Sigmoid colon (tissue), 7 donors: ENCODE results near the gene CEP126. TPM values are rescaled to one million over a fixed set of nuclear protein-coding genes. Genes with fewer than 3 reads are reported as not detected.

ENCODE experiments used
- DNase-seq: peaks from one replicate; pipeline ENCODE4 v3.0.0-alpha.2; 2019
- H3K27ac ChIP-seq, 4 donors: fragments of 200-600 bp; sonication (generic); one replicate each; pipeline ENCODE4 v1.5.1; 2016 to 2019; ENCODE audit warnings: mild to moderate bottlenecking in 1 of 4
- H3K27me3 ChIP-seq, 3 donors: fragments of 200-600 bp; sonication (generic); one replicate each; pipeline ENCODE4 v1.5.1; 2019; ENCODE audit warnings: mild to moderate bottlenecking in 1 of 3
- H3K36me3 ChIP-seq, 4 donors: fragments of 200-600 bp; sonication (generic); one replicate each; pipeline ENCODE4 v1.5.1; 2016 to 2019
- H3K4me1 ChIP-seq, 4 donors: fragments of 200-600 bp; sonication (generic); one replicate each; pipeline ENCODE4 v1.5.1; 2017 to 2019
- H3K4me3 ChIP-seq, 4 donors: fragments of 200-600 bp; sonication (generic); one replicate each; pipeline ENCODE4 v1.5.1; 2017 to 2019; ENCODE audit warnings: mild to moderate bottlenecking in 2 of 4, moderate library complexity in 1 of 4
- H3K9me3 ChIP-seq, 4 donors: fragments of 200-600 bp in 3 of 4; sonication (generic) in 3 of 4; one replicate each; pipeline versions ENCODE4 v1.5.1 to v1.6.1; 2013 to 2019
- EP300 ChIP-seq, 4 donors: sonication (generic); formaldehyde crosslinking; IDR thresholded peaks; one replicate each; pipeline ENCODE4 v1.6.1; 2017; ENCODE audit warnings: antibody characterized with exemption in 4 of 4
- POLR2A ChIP-seq, 2 donors: fragments of 450-650 bp; IDR thresholded peaks; one replicate each; pipeline ENCODE4 v1.6.1; 2016; ENCODE audit warnings: antibody characterized with exemption in 2 of 2, mild to moderate bottlenecking in 2 of 2, moderate library complexity in 2 of 2
- POLR2AphosphoS5 ChIP-seq, 4 donors: sonication (generic); formaldehyde crosslinking; IDR thresholded peaks; one replicate each; pipeline ENCODE4 v1.6.1; 2017; ENCODE audit warnings: antibody characterized with exemption in 4 of 4
- WGBS, 2 donors: extraction: QIAGEN DNeasy Blood & Tissue Kit; methylation state at CpG; one replicate each; pipeline ENCODE4 v1.1.7; 2013; 5-methylcytosine and 5-hydroxymethylcytosine counted together
- intact Hi-C: fragments of 100-400 bp; cut with DNase I; formaldehyde crosslinking; loops from one replicate; pipeline ENCODE4 v1.15.1; 2023
- polyA plus RNA-seq, 3 donors: library from polyadenylated mRNA; stranded (reverse); fragments of 200-250 nt; gene quantifications; one replicate each; pipeline ENCODE4 v1.2.3, GENCODE V29; 2013
- total RNA-seq, 4 donors: library from RNA; depleted of rRNA; stranded (reverse); fragments of >200 nt; gene quantifications; one replicate each; pipeline ENCODE4 v1.1.0, GENCODE V29; 2016
- TF ChIP-seq, protein P1 (sequence below), 4 experiments: fragments of 450-650 bp in 3 of 4; fragments of 200-600 bp in 1 of 4; IDR thresholded peaks; one replicate each; pipeline ENCODE4 v1.5.1; 2016 to 2019; ENCODE audit warnings: antibody characterized with exemption in 4 of 4, mild to moderate bottlenecking in 3 of 4, moderate library complexity in 2 of 4
- donor health status: healthy with polysubstance abuse.
- donor health status: Bipolar disorder and iron deficiency.
- donor health status: healthy.

The CEP126 gene
- total and polyA plus RNA-seq, 7 donors = 1.2 to 15.5 (median 3.7) TPM

DNA sequence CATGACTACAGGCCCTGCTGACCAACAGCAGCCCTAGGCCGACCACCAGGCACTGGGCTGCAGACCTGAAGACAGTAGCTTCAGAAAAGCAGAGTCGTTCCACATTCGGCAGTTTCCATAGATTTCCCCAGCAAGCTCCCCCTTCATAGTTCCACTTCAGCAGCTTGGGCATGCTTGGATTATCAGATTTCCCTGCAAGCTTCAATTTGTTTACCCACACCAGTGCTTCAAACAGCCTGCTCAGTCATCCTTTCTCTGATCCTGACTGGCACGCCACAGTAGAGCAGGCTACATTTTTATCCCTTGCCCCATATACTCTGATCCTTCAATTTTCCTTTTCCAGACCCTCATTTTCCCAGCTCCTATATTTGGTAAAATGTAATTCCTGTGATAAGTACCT, 81.3 kb downstream of the CEP126 start:
- H3K27me3 ChIP-seq = no peaks in the 10 kb centered on the region
- intact Hi-C loops = no loop called here
- TF ChIP-seq, protein P1, sequence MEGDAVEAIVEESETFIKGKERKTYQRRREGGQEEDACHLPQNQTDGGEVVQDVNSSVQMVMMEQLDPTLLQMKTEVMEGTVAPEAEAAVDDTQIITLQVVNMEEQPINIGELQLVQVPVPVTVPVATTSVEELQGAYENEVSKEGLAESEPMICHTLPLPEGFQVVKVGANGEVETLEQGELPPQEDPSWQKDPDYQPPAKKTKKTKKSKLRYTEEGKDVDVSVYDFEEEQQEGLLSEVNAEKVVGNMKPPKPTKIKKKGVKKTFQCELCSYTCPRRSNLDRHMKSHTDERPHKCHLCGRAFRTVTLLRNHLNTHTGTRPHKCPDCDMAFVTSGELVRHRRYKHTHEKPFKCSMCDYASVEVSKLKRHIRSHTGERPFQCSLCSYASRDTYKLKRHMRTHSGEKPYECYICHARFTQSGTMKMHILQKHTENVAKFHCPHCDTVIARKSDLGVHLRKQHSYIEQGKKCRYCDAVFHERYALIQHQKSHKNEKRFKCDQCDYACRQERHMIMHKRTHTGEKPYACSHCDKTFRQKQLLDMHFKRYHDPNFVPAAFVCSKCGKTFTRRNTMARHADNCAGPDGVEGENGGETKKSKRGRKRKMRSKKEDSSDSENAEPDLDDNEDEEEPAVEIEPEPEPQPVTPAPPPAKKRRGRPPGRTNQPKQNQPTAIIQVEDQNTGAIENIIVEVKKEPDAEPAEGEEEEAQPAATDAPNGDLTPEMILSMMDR (IDR thresholded peaks at IDR 0.05) = no peak
- no peak for TF ChIP-seq POLR2A (IDR thresholded peaks at IDR 0.05)
- no peak for TF ChIP-seq POLR2AphosphoS5 (IDR thresholded peaks at IDR 0.05)
- no peak for TF ChIP-seq EP300 (IDR thresholded peaks at IDR 0.05)
- H3K27ac ChIP-seq = no peak overlapping the region
- no peaks in the 10 kb centered on the region for H3K4me1 ChIP-seq
- no peak for DNase-seq
- 95 to 97% methylated on average over 4 of the region's 4 CpGs for WGBS, 2 donors
- H3K9me3 ChIP-seq = no peaks in the 10 kb centered on the region
- H3K36me3 ChIP-seq = peaks cover 0 to 16% (median 1%) of the 10 kb centered on the region in 4 donors
- H3K4me3 ChIP-seq = no peak overlapping the region

DNA sequence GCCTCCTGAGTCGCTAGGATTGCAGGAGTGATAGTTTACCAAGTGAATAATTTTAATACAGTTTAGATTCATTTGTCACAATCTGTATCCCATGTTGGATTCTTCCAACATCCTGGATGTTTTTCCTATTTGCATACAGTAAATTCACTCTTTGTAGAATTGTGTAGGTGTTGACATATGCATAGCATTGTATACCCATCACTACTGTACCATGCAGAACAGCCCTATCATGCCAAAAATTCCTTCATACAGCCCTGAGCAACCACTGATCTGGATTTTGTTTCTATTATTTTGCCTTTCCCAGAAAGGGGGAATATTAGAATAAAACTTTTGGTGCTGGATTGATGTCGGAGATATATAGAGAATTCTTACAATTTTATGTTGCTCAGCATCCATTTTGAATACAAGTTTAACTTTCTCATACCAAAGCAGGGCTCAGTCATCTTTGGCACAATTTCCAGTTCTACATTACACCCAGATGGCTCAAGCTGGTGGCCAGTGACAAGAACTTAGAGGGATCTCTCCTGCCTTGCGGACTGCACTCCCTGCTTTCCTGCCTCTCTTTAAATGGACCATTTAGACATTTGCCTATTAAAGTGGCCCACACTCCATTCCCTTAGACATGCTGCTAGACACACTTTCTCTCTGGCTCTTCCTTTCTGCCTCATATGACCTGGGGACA, 87.0 kb downstream of the CEP126 start:
- Histone ChIP-seq H3K4me1 (no peaks in the 10 kb centered on the region), H3K9me3 (no peaks in the 10 kb centered on the region), H3K36me3 (peaks cover 0 to 16% (median 0%) of the 10 kb centered on the region in 4 donors), H3K27ac (no peak overlapping the region), H3K4me3 (no peak overlapping the region), H3K27me3 (no peaks in the 10 kb centered on the region)
- intact Hi-C loops = no loop called here
- no peak for DNase-seq
- 92 to 94% methylated on average over 3 of the region's 3 CpGs for WGBS, 2 donors
- TF ChIP-seq POLR2AphosphoS5 (IDR thresholded peaks at IDR 0.05) (no peak), POLR2A (IDR thresholded peaks at IDR 0.05) (no peak), EP300 (IDR thresholded peaks at IDR 0.05) (no peak)
- TF ChIP-seq, protein P1 (IDR thresholded peaks at IDR 0.05) = no peak

DNA sequence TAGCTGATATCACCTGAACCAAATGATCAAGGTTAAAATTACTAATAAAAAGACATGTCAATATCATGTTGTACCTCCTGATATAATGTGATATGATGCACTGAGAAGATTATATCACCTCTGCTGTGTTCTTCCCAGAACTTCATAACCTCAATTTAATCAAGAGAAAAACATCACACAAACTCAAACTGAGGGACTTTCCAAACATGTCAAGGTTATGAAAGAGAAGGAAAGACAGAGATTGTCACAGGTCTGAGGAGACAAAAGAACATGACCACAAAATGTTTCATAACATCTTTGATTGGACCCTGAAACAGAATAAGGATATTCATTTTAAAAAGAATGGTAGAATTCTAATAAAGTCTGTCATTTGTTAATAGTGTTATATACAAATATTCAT, 89.4 kb downstream of the CEP126 start:
- Histone ChIP-seq H3K9me3 (no peaks in the 10 kb centered on the region), H3K4me1 (peaks cover 0 to 5% (median 2%) of the 10 kb centered on the region in 4 donors), H3K4me3 (no peak overlapping the region), H3K27me3 (no peaks in the 10 kb centered on the region), H3K27ac (no peak overlapping the region), H3K36me3 (peaks cover 0 to under 1% (median 0%) of the 10 kb centered on the region in 4 donors)
- intact Hi-C loops = no loop called here
- no peak for TF ChIP-seq POLR2A (IDR thresholded peaks at IDR 0.05)
- TF ChIP-seq, protein P1 (IDR thresholded peaks at IDR 0.05) = no peak
- TF ChIP-seq POLR2AphosphoS5 (IDR thresholded peaks at IDR 0.05) = no peak
- no peak for TF ChIP-seq EP300 (IDR thresholded peaks at IDR 0.05)
- no peak for DNase-seq

DNA sequence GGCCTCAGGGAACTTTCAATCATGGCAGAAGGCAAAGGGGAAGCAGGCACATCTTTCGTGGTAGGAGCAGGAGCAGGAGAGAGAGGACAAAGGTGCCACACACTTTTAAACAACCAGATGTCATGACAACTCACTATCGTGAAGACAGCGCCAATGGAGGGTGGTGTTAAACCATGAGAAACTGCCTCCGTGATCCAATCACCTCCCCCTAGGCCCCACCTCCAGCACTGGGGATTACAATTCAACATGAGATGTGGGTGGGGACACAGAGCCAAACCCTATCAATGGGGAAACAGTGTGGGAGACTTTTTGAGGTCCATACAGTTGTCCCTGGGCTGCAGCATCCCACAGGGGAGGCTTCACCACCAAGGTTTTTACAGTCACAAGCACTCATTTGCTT, 90.5 kb downstream of the CEP126 start:
- Histone ChIP-seq H3K27ac (no peak overlapping the region), H3K9me3 (no peaks in the 10 kb centered on the region), H3K4me3 (no peak overlapping the region), H3K4me1 (peaks cover 0 to 5% (median 2%) of the 10 kb centered on the region in 4 donors), H3K27me3 (no peaks in the 10 kb centered on the region), H3K36me3 (no peaks in the 10 kb centered on the region)
- intact Hi-C loops = loop anchor here (5.0 kb wide), 1 partner anchor 93 kb away; no protein-coding TSS in a partner anchor
- no peak for DNase-seq
- TF ChIP-seq POLR2A (IDR thresholded peaks at IDR 0.05) (no peak), EP300 (IDR thresholded peaks at IDR 0.05) (no peak), POLR2AphosphoS5 (IDR thresholded peaks at IDR 0.05) (no peak)
- TF ChIP-seq, protein P1 (IDR thresholded peaks at IDR 0.05) = no peak
- WGBS, 2 donors = 75 to 79% methylated on average over 4 of the region's 4 CpGs
